ENCODE data around the gene UBE3C.

The UBE3C gene

DNA sequence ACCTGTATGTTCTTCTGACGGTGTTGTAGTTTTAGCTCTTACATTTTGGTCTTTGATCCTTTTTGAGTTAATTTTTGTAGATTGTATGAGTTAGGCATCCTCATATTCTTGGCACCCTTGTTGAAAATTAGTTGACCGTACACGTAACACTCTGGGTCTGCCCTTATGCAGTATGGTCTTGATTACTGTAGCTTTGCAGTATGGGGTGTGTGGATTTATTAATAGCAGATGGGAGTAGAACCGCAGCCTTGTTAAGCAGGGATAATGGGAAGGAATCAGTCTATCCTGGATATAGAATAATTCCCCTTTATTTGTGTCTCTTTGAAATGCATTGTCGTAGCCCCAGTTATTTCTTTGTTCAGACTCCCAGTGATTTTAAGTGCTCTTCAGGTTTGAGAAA, 95.5 kb downstream of the UBE3C start:
- no peak for DNase-seq (ENCODE audit: low read depth in 1 of 2, low spot score in 1 of 2)
- H3K4me3 ChIP-seq (replicated peaks; ENCODE audit: insufficient read depth, low read length) = no peak overlapping the region

DNA sequence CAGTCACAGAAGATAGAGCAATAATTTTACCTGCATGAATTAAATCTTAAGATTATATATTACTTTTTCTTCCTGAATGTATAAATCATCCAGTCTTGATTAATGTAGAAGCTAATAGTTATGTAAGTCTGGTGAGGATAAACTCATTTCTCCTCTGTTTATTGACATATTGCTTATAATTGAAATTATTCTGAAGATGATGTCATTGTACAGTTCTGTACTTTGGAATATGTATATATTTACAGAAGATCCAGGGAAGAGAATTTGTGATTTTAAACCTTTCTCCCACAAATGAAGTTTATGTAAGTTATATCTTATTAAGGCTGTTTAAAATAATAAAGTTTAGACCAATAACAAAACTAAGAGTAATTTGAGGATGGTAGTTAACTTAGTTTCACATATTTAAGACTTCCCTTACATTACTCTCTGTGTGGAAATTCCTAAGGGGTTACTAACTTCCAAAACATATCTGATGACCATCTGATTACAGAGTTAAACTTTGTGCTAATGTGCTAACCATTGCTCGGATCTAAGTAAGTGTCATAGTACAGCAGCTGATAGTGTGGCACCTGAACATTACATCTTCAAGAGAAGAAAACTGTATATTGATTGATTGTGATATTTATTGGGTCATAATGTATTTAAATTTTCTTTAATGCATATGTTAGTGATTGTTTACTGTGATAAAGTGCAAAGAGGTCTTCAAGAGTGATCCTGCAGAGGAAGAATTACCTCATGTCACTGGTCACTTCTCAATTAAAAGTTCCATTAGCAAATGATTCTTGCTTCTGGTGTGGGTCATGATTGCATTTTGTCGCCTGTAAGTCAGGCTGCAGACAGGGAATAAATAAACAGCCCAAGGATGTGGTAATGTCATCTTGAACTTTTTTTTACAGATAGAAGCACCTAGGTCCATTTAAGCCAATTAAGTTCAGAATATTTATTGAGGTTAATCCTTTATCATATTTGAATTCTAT, 96.9 kb downstream of the UBE3C start:
- DNase-seq (ENCODE audit: low read depth in 1 of 2, low spot score in 1 of 2) = no peak
- no peak for TF ChIP-seq SPI1 (IDR thresholded peaks at IDR 0.05; ENCODE audit: borderline replicate concordance, low read depth)
- TF ChIP-seq, protein P1, sequence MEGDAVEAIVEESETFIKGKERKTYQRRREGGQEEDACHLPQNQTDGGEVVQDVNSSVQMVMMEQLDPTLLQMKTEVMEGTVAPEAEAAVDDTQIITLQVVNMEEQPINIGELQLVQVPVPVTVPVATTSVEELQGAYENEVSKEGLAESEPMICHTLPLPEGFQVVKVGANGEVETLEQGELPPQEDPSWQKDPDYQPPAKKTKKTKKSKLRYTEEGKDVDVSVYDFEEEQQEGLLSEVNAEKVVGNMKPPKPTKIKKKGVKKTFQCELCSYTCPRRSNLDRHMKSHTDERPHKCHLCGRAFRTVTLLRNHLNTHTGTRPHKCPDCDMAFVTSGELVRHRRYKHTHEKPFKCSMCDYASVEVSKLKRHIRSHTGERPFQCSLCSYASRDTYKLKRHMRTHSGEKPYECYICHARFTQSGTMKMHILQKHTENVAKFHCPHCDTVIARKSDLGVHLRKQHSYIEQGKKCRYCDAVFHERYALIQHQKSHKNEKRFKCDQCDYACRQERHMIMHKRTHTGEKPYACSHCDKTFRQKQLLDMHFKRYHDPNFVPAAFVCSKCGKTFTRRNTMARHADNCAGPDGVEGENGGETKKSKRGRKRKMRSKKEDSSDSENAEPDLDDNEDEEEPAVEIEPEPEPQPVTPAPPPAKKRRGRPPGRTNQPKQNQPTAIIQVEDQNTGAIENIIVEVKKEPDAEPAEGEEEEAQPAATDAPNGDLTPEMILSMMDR (IDR thresholded peaks at IDR 0.05; ENCODE audit: insufficient read depth, low read length) = no peak
- TF ChIP-seq GABPA (IDR thresholded peaks at IDR 0.05; ENCODE audit: low read depth) = no peak
- no peak for TF ChIP-seq POLR2AphosphoS5 (IDR thresholded peaks at IDR 0.05; ENCODE audit: low read depth)
- TF ChIP-seq, protein P2, sequence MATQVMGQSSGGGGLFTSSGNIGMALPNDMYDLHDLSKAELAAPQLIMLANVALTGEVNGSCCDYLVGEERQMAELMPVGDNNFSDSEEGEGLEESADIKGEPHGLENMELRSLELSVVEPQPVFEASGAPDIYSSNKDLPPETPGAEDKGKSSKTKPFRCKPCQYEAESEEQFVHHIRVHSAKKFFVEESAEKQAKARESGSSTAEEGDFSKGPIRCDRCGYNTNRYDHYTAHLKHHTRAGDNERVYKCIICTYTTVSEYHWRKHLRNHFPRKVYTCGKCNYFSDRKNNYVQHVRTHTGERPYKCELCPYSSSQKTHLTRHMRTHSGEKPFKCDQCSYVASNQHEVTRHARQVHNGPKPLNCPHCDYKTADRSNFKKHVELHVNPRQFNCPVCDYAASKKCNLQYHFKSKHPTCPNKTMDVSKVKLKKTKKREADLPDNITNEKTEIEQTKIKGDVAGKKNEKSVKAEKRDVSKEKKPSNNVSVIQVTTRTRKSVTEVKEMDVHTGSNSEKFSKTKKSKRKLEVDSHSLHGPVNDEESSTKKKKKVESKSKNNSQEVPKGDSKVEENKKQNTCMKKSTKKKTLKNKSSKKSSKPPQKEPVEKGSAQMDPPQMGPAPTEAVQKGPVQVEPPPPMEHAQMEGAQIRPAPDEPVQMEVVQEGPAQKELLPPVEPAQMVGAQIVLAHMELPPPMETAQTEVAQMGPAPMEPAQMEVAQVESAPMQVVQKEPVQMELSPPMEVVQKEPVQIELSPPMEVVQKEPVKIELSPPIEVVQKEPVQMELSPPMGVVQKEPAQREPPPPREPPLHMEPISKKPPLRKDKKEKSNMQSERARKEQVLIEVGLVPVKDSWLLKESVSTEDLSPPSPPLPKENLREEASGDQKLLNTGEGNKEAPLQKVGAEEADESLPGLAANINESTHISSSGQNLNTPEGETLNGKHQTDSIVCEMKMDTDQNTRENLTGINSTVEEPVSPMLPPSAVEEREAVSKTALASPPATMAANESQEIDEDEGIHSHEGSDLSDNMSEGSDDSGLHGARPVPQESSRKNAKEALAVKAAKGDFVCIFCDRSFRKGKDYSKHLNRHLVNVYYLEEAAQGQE (IDR thresholded peaks at IDR 0.05; ENCODE audit: insufficient replicate concordance, low read depth) = no peak
- no peak overlapping the region for H3K4me3 ChIP-seq (replicated peaks; ENCODE audit: insufficient read depth, low read length)
- H3K27me3 ChIP-seq (ENCODE audit: insufficient read depth, poor library complexity, severe bottlenecking) = no peaks in the 10 kb centered on the region
- no peak overlapping the region for H3K27ac ChIP-seq (replicated peaks)

More for the DNA sequence above, 95.5 kb downstream of the UBE3C start:
- H3K27ac ChIP-seq (replicated peaks) = no peak overlapping the region
- TF ChIP-seq GABPA (IDR thresholded peaks at IDR 0.05; ENCODE audit: low read depth) (no peak), SPI1 (IDR thresholded peaks at IDR 0.05; ENCODE audit: borderline replicate concordance, low read depth) (no peak), POLR2AphosphoS5 (IDR thresholded peaks at IDR 0.05; ENCODE audit: low read depth) (no peak)
- TF ChIP-seq, protein P2 (IDR thresholded peaks at IDR 0.05; ENCODE audit: insufficient replicate concordance, low read depth) = no peak
- TF ChIP-seq, protein P1 (IDR thresholded peaks at IDR 0.05; ENCODE audit: insufficient read depth, low read length) = no peak
- H3K27me3 ChIP-seq (ENCODE audit: insufficient read depth, poor library complexity, severe bottlenecking) = no peaks in the 10 kb centered on the region

DNA sequence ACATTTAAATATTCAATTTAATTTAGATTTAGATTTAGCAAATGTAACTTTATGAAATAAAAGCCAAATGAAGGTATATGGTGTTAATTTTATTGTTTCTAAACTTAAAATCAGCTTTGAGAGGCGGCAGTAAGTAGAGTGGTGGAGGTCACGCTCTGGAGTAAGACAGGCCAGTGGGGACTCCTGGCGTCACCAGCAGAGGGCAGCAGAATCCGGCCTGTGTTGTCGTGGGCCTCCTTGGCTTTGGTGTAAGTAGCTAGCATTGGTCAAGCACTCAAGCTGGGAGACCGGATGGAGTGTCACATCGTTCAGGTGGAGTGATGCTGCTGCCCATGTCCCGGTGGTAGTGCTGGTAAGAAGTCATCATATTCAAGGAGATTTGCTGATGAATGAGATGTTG, 99.4 kb downstream of the UBE3C start:
- DNase-seq (ENCODE audit: low read depth in 1 of 2, low spot score in 1 of 2) = no peak
- Histone ChIP-seq H3K27me3 (ENCODE audit: insufficient read depth, poor library complexity, severe bottlenecking) (no peaks in the 10 kb centered on the region), H3K27ac (replicated peaks) (no peak overlapping the region), H3K4me3 (replicated peaks; ENCODE audit: insufficient read depth, low read length) (no peak overlapping the region)
- TF ChIP-seq POLR2AphosphoS5 (IDR thresholded peaks at IDR 0.05; ENCODE audit: low read depth) (no peak), SPI1 (IDR thresholded peaks at IDR 0.05; ENCODE audit: borderline replicate concordance, low read depth) (no peak), GABPA (IDR thresholded peaks at IDR 0.05; ENCODE audit: low read depth) (no peak)
- TF ChIP-seq, protein P1 (IDR thresholded peaks at IDR 0.05; ENCODE audit: insufficient read depth, low read length) = no peak
- TF ChIP-seq, protein P2 (IDR thresholded peaks at IDR 0.05; ENCODE audit: insufficient replicate concordance, low read depth) = no peak
